Kidney epithelial cell (primary cell): ENCODE results near the gene RASL11A. TPM values are rescaled to one million over a fixed set of nuclear protein-coding genes. Genes with fewer than 3 reads are reported as not detected.
A peak's percentile ranks its signal among the peaks of the same experiment; 100 is the strongest.
"Not testable (repeated sequence)": the region's sequence is repeated elsewhere in the genome, so short reads cannot be mapped to it uniquely, and the experiment has no call there.

Source experiments
- DNase-seq: peaks from one replicate; pipeline ENCODE4 v3.0.0-alpha.2; 2010; ENCODE audit warnings: low read depth
- H3K27me3 ChIP-seq: 2 replicates; pipeline ENCODE4 v1.6.0; 2011; ENCODE audit warnings: low read length; ENCODE audit not compliant: control insufficient read depth, insufficient read depth
- H3K36me3 ChIP-seq: 2 replicates; pipeline ENCODE4 v1.5.1; 2011; ENCODE audit warnings: low read length; ENCODE audit not compliant: control insufficient read depth, insufficient read depth
- H3K4me3 ChIP-seq: 2 replicates; pipeline ENCODE4 v1.5.1; 2011; ENCODE audit warnings: low read depth, mild to moderate bottlenecking, control low read depth, low read length
- total RNA-seq: library from RNA; depleted of rRNA; stranded (reverse); fragments of >200 nt; gene quantifications from 2 replicates; pipeline ENCODE4 v1.2.3, GENCODE V29; 2015
- TF ChIP-seq, protein P1 (sequence below): IDR thresholded peaks from 2 replicates; pipeline ENCODE4 v1.5.1; 2011; ENCODE audit warnings: mild to moderate bottlenecking, moderate library complexity, low read length, control low read depth, inconsistent platforms; ENCODE audit not compliant: insufficient read depth, poor library complexity, severe bottlenecking

RASL11A gene, protein sequence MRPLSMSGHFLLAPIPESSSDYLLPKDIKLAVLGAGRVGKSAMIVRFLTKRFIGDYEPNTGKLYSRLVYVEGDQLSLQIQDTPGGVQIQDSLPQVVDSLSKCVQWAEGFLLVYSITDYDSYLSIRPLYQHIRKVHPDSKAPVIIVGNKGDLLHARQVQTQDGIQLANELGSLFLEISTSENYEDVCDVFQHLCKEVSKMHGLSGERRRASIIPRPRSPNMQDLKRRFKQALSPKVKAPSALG
- 1.6 and 2.6 TPM in 2 replicates for total RNA-seq

DNA sequence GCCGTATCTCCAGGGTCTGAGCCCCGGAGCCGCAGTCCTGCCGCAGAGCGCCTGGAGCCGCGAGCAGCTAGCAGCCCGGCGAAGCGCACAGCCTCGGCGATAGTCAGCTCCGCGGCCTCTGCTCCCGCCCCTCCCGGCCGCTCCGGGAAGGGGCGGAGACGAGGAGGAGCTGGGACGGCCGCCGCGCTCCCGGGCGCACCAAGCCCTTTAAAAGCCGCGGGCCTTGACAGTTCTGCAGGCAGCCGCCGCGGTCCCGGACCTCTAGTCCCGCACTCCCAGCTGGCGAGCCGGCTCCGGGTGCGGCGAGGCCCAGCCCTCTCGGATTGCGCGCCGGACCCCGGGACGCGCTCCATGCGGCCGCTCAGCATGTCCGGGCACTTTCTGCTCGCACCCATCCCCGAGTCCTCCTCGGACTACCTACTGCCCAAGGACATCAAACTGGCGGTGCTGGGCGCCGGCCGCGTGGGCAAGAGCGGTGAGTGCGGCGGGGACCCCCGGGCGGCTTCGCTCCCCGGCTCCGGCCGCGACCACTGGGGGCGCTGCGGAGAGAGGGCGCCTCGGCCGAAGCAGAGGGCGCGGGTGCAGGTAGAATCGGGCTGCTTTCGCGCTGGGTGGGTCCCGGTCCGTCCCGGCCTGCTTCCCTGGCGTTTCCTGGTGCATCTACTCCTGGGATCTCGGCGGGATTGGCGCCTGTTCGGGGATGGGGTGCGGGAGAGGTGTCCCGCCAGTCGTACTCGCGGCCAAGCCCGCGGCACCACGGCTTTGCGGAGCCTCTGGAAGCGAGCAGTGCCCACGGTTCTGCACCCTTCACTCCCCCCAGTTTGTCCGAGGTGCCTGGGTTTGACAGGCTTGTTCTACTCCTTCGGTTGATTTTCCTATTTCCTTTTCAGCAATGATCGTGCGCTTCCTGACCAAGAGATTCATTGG, at the start of gene RASL11A:
RASL11A (plus strand) TSS at position 237 of the 927 bp plus-strand sequence; CDS start at position 352, 115 bp downstream.
- TF ChIP-seq, protein P1, sequence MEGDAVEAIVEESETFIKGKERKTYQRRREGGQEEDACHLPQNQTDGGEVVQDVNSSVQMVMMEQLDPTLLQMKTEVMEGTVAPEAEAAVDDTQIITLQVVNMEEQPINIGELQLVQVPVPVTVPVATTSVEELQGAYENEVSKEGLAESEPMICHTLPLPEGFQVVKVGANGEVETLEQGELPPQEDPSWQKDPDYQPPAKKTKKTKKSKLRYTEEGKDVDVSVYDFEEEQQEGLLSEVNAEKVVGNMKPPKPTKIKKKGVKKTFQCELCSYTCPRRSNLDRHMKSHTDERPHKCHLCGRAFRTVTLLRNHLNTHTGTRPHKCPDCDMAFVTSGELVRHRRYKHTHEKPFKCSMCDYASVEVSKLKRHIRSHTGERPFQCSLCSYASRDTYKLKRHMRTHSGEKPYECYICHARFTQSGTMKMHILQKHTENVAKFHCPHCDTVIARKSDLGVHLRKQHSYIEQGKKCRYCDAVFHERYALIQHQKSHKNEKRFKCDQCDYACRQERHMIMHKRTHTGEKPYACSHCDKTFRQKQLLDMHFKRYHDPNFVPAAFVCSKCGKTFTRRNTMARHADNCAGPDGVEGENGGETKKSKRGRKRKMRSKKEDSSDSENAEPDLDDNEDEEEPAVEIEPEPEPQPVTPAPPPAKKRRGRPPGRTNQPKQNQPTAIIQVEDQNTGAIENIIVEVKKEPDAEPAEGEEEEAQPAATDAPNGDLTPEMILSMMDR = peak; percentile 57

DNA sequence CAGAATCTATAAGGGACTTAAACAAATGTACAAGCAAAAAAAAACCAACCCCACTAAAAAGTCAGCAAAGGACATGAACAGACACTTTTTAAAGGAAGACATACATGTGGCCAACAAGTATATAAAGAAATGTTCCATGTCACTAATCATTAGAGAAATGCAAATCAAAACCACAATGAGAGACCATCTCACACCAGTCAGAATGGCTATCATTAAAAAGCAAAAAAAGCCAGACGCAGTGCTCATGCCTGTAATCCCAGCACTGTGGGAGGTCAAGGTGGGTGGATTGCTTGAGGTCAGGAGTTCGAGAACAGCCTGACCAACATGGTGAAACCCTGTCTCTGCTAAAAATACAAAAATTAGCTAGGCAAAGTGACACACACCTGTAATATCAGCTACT, 48.5 kb upstream of the RASL11A start:
- DNase-seq, H3K36me3 ChIP-seq, H3K27me3 ChIP-seq, H3K4me3 ChIP-seq: not testable (repeated sequence)

More for the DNA sequence above, at the start of gene RASL11A:
- no peaks in the 10 kb centered on the region for H3K36me3 ChIP-seq
- H3K27me3 ChIP-seq = peaks cover 2% of the 10 kb centered on the region
- peak within 1 kb of the TSS; percentile 62 for H3K4me3 ChIP-seq
- no peak for DNase-seq

DNA sequence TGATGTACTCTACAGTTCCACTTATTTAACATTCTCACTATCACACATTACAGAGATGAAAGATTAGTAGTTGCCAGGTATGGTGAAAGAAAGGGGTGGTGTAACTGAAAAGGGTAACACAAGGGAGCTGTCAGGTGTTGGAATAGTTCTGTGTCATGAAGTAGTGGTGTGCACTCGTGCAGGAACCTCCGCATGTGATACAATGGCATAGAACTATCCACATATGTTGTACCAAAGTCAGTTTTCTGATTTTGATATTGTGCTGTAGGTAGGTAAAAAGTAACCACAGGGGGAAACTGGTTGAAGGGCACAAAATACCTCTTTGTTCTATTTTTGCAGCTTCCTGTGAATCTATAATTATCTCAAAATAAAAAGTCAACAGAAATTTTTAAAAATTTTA, 43.6 kb upstream of the RASL11A start:
- Histone ChIP-seq H3K27me3 (no peaks in the 10 kb centered on the region), H3K36me3 (no peaks in the 10 kb centered on the region), H3K4me3 (no peak overlapping the region)
- DNase-seq = no peak
- TF ChIP-seq, protein P1 = no peak

DNA sequence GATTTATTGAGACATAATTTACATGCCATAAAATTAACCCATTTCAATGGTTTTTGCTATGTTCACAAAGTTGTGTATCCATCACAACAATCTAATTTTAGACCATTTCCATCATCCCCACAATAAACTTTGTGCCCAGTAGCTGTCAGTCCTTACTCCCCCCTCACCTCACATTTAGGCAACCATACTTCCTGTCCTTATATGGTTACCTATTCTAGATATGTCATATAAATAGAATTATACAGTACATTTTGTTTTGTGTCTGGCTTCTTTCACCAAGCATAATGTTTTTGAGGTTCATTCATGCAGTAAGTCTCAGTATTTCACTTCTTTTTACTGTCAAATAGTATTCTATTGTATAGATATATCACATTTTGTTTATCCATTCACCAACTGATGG, 42.5 kb upstream of the RASL11A start:
- TF ChIP-seq, protein P1 = no peak
- DNase-seq = no peak
- H3K27me3 ChIP-seq = no peaks in the 10 kb centered on the region
- H3K36me3 ChIP-seq = no peaks in the 10 kb centered on the region
- no peak overlapping the region for H3K4me3 ChIP-seq

DNA sequence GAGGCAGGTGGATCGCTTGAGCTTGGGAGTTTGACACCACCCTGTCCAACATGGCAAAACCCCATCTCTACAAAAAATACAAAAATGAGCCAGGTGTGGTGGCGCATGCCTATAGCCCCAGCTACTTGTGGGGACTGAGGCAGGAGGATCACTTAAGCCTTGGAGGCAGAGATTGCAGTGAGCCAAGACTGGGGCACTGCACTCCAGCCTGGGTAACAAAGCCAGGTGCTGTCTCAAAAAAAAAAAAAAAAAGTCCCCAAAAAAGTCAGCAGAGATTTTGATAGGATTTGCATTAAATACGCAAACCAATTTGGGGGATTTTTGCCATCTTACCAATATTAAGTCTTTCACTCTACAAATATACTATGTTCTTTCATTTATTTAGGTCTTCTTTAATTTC, 41.0 kb upstream of the RASL11A start:
- H3K4me3 ChIP-seq = no peak overlapping the region
- TF ChIP-seq, protein P1 = no peak
- no peaks in the 10 kb centered on the region for H3K36me3 ChIP-seq
- no peaks in the 10 kb centered on the region for H3K27me3 ChIP-seq
- DNase-seq = no peak

DNA sequence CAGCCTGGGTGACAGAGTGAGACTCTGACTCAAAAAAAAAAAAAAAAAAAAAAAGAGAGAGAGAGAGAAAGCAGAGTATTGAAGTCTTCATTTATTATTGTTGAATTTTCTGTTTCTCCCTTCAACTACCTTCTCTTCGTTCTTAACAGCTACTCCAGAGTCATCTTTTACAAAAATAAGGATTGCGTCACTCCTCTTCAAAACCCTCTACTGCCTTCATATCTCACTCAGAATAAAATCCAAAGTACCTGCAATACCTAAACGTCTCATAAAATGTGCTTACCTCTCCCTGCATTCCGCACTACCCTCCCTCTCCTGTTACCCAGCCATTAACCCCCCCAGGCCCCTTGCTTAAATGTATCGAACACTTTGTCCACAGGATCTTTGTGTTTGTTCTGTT, 36.7 kb upstream of the RASL11A start:
- Histone ChIP-seq H3K4me3 (no peak overlapping the region), H3K27me3 (no peaks in the 10 kb centered on the region), H3K36me3 (no peaks in the 10 kb centered on the region)
- TF ChIP-seq, protein P1 = no peak
- DNase-seq = no peak
